Measurements from ENCODE around the gene HSD17B8. TPM values are rescaled to one million over a fixed set of nuclear protein-coding genes. Genes with fewer than 3 reads are reported as not detected.
A peak's percentile ranks its signal among the peaks of the same experiment; 100 is the strongest.

HSD17B8 gene
- polyA plus RNA-seq, 2 of the 4 experiments (the other 2 are of a cell fraction): 9.5 to 16.5 TPM

- POLR2A ChIA-PET: no interaction called here
- CTCF ChIA-PET: interaction anchor here (0.6 to 1.4 kb wide), 3 partner anchors 29 to 98 kb away, joined by 3 to 4 read pairs (median 3); partner anchors contain the start of gene WDR46
- no peak for TF ChIP-seq ELK1 (IDR thresholded peaks at IDR 0.05; ENCODE audit: low read depth, low read length)
- TF ChIP-seq FOSB (CRISPR knock-in tag; IDR thresholded peaks at IDR 0.05): no peak
- TF ChIP-seq ZFP36 (IDR thresholded peaks at IDR 0.05; ENCODE audit: borderline replicate concordance, partially characterized antibody): no peak
- no peak for TF ChIP-seq CTCF (IDR thresholded peaks at IDR 0.05)
- no peak for TF ChIP-seq REST (IDR thresholded peaks at IDR 0.05)
- TF ChIP-seq MAX (IDR thresholded peaks at IDR 0.05): no peak
- no peak for TF ChIP-seq TP53 (CRISPR knock-in tag; IDR thresholded peaks at IDR 0.05)
- no peak for TF ChIP-seq NFE2L2 (conservative IDR thresholded peaks at IDR 0.05; ENCODE audit: low read length)
- no peak for TF ChIP-seq HMGXB4 (CRISPR knock-in tag; IDR thresholded peaks at IDR 0.05; ENCODE audit: borderline replicate concordance)
- TF ChIP-seq HOXB5 (CRISPR knock-in tag; IDR thresholded peaks at IDR 0.05): no peak
Observed at GRCh38 chr6:33190504-33191107, 13.8 kb upstream of the HSD17B8 start.

GRCh38 chr6:33191383-33192104 lies 12.9 kb upstream of the HSD17B8 start:
- TF ChIP-seq MYC (IDR thresholded peaks at IDR 0.05; ENCODE audit: borderline replicate concordance, low read length) (no peak), CTCF (IDR thresholded peaks at IDR 0.05) (no peak), HES2 (IDR thresholded peaks at IDR 0.05) (no peak), RARB (CRISPR knock-in tag; IDR thresholded peaks at IDR 0.05) (no peak), HDAC2 (IDR thresholded peaks at IDR 0.05) (no peak), POLR2A (IDR thresholded peaks at IDR 0.05; ENCODE audit: low read length) (no peak), RFX5 (IDR thresholded peaks at IDR 0.05) (no peak), EP300 (IDR thresholded peaks at IDR 0.05) (no peak), MAZ (IDR thresholded peaks at IDR 0.05; ENCODE audit: borderline replicate concordance, low read depth, low read length) (no peak)
- ChIA-PET POLR2A (no interaction called here), CTCF (interaction anchor here (1.0 kb wide), 1 partner anchor 19 kb away, joined by 4 read pairs; no protein-coding TSS in a partner anchor)
- no peak overlapping the region for H3K4me2 ChIP-seq
- H3K4me3 ChIP-seq: no peak overlapping the region
- WGBS (ENCODE audit: missing lambda C conversion rate): 64% methylated on average over 7 of the region's 8 CpGs
- no peak for FAIRE-seq
- no peaks in the 10 kb centered on the region for H3K4me1 ChIP-seq
- no peak for DNase-seq (ENCODE audit: low read depth in 1 of 2, low spot score in 1 of 2)
- no peaks in the 10 kb centered on the region for H3K9me3 ChIP-seq
- ATAC-seq: peak in 1 of 2 experiments; percentile 36; a peak in 4 of 6 replicates
- no peak overlapping the region for H3K27ac ChIP-seq

More at GRCh38 chr6:33190504-33191107, 13.8 kb upstream of the HSD17B8 start:
- Histone ChIP-seq H3K4me2 (no peak overlapping the region), H3K9me3 (no peaks in the 10 kb centered on the region), H3K4me3 (no peak overlapping the region), H3K4me1 (no peaks in the 10 kb centered on the region), H3K27ac (no peak overlapping the region)
- ATAC-seq (no peak), FAIRE-seq (no peak), DNase-seq (ENCODE audit: low read depth in 1 of 2, low spot score in 1 of 2) (no peak)
- 88% methylated on average over 8 of the region's 11 CpGs for WGBS (ENCODE audit: missing lambda C conversion rate)
